Measurements from ENCODE around the gene FBXO10. TPM values are rescaled to one million over a fixed set of nuclear protein-coding genes. Genes with fewer than 3 reads are reported as not detected.

The FBXO10 gene, protein sequence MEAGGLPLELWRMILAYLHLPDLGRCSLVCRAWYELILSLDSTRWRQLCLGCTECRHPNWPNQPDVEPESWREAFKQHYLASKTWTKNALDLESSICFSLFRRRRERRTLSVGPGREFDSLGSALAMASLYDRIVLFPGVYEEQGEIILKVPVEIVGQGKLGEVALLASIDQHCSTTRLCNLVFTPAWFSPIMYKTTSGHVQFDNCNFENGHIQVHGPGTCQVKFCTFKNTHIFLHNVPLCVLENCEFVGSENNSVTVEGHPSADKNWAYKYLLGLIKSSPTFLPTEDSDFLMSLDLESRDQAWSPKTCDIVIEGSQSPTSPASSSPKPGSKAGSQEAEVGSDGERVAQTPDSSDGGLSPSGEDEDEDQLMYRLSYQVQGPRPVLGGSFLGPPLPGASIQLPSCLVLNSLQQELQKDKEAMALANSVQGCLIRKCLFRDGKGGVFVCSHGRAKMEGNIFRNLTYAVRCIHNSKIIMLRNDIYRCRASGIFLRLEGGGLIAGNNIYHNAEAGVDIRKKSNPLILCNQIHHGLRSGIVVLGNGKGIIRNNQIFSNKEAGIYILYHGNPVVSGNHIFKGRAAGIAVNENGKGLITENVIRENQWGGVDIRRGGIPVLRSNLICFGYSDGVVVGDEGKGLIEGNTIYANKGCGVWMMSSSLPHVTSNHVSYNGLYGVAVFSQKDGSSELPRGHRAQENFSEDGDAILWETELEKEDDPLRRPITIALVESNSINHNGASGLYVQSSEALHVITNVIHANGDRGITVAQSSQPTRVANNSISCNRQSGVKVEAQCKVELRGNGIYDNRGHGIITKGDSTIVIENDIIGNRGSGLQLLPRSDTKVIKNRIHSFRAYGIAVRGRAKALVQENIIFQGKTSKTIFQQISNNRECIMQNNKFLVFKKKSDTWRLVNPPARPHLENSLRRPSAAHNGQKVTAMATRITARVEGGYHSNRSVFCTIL
- total RNA-seq, result 1 to 10 TPM; 8.0 to 8.2 TPM
- polyA plus RNA-seq (ENCODE audit: insufficient read length in 6 of 6), result 10 to 100 TPM in 4 of 6 donors, 1 to 10 TPM in 2; 8.9 to 12.0 (median 10.5) TPM
- long read RNA-seq, donor 1, result 0 reads
- long read RNA-seq, donor 2, result 0 reads
- long read RNA-seq, donor 3, full-length matches to known transcripts, result 1 of 1 reads
- long read RNA-seq, donor 3, partial matches to known transcripts, result 0 of 1 reads
- long read RNA-seq, donor 3, other reads (novel, unspliced or antisense), result 0 of 1 reads
- long read RNA-seq, donor 4, partial matches to known transcripts, result 0 of 2 reads
- long read RNA-seq, donor 4, other reads (novel, unspliced or antisense), result 2 of 2 reads
- long read RNA-seq, donor 5, result 0 reads
- long read RNA-seq, donor 6, result 0 reads
- long read RNA-seq, donor 7, full-length matches to known transcripts, result 2 of 2 reads
- long read RNA-seq, donor 7, partial matches to known transcripts, result 0 of 2 reads
- long read RNA-seq, donor 7, other reads (novel, unspliced or antisense), result 0 of 2 reads
- long read RNA-seq, donor 8, full-length matches to known transcripts, result 1 of 1 reads
- long read RNA-seq, donor 8, partial matches to known transcripts, result 0 of 1 reads
- long read RNA-seq, donor 8, other reads (novel, unspliced or antisense), result 0 of 1 reads
- long read RNA-seq, donor 9, result 0 reads
- long read RNA-seq, donor 10, partial matches to known transcripts, result 0 of 1 reads
- long read RNA-seq, donor 10, other reads (novel, unspliced or antisense), result 1 of 1 reads
- long read RNA-seq, donor 11, full-length matches to known transcripts, result 1 of 1 reads
- long read RNA-seq, donor 11, partial matches to known transcripts, result 0 of 1 reads
- long read RNA-seq, donor 11, other reads (novel, unspliced or antisense), result 0 of 1 reads
- long read RNA-seq, donor 12, full-length matches to known transcripts, result 1 of 1 reads
- long read RNA-seq, donor 12, partial matches to known transcripts, result 0 of 1 reads
- long read RNA-seq, donor 12, other reads (novel, unspliced or antisense), result 0 of 1 reads

DNA sequence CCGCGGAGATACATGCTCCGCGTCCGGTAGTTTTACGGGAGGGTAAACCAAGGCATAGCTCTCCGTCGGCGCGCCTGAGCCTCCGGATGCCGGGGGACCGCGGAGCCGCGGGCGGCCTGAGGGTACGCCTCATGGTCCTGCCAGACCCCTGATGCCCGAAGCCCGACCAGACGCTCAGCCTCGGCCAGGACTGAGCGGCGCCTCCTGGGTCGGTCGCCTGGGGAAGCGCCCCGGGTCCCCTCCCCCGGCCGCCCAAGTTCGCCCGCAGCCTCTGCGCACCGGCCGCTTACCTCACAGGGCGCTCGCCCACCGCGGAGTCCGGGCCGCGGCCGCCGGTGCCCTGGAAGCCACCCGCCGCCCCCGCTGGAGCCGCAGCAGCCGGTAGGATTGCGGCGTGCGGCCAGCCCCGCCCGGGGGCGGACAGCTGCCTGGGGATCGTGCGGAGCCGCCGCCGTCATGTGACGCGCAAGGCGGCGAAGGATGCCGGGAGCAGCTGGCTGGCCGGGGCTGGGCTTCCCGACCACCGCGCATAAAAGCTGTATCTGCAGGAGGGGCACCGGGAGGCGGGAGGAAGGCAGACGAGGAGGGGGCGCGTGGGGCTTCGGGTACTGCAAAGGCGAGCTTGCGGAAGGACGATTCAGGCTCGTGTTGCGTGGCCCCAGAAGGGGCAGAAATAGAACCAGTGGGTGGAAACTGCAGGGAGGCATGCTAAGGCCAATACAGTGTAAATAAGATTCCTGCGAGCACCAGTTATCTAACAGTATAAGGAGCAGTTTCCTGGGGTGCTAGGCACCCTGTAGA, at the start of gene FBXO10:
TSS of gene FBXO10 (minus strand) at position 460 of the 801 bp plus-strand sequence. CDS start 34,612 bp downstream, outside the sequence.
- Histone ChIP-seq H3K4me1 (peaks cover 0 to 28% of the 10 kb centered on the region in 2 donors), H3K27me3 (peaks cover 0 to 10% of the 10 kb centered on the region in 2 donors), H3K27ac (peak within 1 kb of the TSS; percentile 69 to 72), H3K9me3 (no peaks in the 10 kb centered on the region), H3K4me3 (peak within 1 kb of the TSS; percentile 73 to 91), H3K36me3 (no peaks in the 10 kb centered on the region)
- DNase-seq (peak; percentile 72 to 92 (median 86)), ATAC-seq (peak; percentile 98)
- intact Hi-C loops (cut with DNase I), result no loop called here
- TF ChIP-seq, protein P1, sequence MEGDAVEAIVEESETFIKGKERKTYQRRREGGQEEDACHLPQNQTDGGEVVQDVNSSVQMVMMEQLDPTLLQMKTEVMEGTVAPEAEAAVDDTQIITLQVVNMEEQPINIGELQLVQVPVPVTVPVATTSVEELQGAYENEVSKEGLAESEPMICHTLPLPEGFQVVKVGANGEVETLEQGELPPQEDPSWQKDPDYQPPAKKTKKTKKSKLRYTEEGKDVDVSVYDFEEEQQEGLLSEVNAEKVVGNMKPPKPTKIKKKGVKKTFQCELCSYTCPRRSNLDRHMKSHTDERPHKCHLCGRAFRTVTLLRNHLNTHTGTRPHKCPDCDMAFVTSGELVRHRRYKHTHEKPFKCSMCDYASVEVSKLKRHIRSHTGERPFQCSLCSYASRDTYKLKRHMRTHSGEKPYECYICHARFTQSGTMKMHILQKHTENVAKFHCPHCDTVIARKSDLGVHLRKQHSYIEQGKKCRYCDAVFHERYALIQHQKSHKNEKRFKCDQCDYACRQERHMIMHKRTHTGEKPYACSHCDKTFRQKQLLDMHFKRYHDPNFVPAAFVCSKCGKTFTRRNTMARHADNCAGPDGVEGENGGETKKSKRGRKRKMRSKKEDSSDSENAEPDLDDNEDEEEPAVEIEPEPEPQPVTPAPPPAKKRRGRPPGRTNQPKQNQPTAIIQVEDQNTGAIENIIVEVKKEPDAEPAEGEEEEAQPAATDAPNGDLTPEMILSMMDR (IDR thresholded peaks at IDR 0.05), result no peak

DNA sequence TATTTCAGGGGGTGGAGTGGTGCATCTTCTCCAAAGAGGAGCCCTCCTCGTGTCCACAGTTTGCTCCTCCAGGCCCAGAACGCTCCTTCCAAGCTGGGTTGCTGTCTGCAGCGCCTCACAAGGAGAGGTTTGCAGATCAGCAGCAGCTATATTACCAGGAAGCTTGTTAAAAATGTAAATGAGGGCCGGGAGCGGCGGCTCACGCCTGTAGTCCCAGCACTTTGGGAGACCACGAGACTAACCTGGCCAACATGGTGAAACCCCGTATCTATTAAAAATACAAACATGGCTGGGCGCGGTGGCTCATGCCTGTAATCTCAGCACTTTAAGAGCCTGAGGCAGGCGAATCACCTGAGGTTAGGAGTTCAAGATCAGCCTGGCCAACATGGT, 49.6 kb upstream of the FBXO10 start:
- Histone ChIP-seq H3K4me3 (no peak overlapping the region), H3K9me3 (no peaks in the 10 kb centered on the region), H3K27ac (no peak overlapping the region), H3K27me3 (no peaks in the 10 kb centered on the region), H3K4me1 (no peaks in the 10 kb centered on the region), H3K36me3 (no peaks in the 10 kb centered on the region)
- intact Hi-C loops (cut with DNase I), result no loop called here
- TF ChIP-seq, protein P1 (IDR thresholded peaks at IDR 0.05), result no peak
- ATAC-seq (no peak), DNase-seq (no peak)

DNA sequence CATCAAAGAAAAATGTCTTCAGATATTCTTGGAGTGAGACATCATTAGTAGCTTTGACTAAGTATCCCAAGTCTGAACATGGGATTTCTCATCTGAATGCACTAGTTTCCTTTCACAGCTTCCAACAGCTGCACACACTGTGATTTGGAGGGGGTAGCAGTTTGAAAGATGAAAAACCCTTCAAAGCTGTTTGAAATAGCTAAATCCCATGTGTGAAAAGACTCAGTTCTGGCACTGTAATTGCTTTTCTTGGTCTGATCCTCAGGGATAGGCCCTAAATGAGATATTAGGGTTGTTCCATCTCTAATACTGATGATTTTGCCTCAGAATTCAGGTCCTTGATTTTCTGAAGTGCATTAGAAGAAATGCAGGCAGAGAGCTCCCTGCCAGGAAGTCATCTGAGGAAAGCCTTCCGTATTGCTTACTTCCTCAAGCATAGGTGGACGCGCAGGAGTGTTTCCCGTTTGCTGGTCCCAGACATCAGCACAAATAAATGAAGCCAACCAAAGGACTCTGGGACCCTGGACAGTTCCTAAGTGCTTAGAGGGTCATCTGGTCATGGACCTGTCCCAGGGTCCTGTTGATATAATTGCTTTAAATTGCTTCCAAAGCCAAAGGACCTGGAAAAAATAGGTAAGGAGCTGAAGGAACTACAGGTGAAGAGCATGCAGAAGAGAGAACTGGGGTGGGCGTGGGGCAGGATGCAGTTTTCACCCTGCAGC, 49.0 kb upstream of the FBXO10 start:
- H3K36me3 ChIP-seq, result no peaks in the 10 kb centered on the region
- TF ChIP-seq, protein P1 (IDR thresholded peaks at IDR 0.05), result no peak
- no peak for ATAC-seq
- no peak for DNase-seq
- H3K27ac ChIP-seq, result no peak overlapping the region
- no peaks in the 10 kb centered on the region for H3K4me1 ChIP-seq
- intact Hi-C loops (cut with DNase I), result no loop called here
- H3K9me3 ChIP-seq, result no peaks in the 10 kb centered on the region
- H3K4me3 ChIP-seq, result no peak overlapping the region
- H3K27me3 ChIP-seq, result no peaks in the 10 kb centered on the region

Data from left lung (tissue), 14 donors.